ENCODE data around the gene CKLF. TPM values are rescaled to one million over a fixed set of nuclear protein-coding genes. Genes with fewer than 3 reads are reported as not detected.
A peak's percentile ranks its signal among the peaks of the same experiment; 100 is the strongest.
"Not testable (repeated sequence)": the region's sequence is repeated elsewhere in the genome, so short reads cannot be mapped to it uniquely, and the experiment has no call there.

CKLF gene
- total RNA-seq, 1 experiment from 2014 or later: 180 TPM

DNA sequence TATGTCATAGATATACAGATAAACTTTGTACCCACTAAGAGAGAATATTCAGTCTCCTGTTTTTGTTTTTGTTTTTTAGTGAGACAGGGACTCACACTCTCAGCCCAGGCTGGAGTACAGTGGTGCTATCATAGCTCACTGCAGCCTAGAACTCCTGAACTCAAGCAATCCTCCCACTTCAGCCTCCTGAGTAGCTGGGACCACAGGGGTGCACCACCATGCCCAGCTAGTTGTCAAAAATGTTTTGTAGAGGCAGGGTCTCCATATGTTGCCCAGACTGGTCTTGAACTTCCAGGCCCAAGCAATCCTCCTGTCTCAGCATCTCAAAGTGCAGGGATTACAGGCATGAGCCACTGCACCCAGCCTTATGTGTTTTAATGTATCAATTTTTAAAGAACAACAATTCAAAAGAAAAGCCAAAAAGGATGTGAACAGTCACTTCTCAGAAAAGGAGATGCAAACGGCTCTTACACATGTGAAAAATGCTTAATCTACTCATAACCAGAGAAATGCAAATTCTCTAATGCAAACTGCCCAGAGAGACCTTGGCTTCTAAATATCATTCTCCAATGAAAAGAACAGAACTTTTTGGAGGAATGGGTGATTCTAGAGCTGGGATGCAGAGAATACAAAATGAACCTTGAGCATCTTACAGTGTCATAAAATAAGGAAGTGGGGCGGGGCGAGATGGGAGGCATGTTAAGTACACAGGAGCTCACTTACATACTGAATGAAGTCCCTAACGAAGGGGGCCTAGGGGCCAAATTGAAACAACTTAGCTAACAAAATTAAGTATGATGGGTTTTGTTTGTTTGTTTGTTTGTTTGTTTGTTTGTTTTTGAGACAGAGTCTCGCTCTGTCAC, 44.8 kb downstream of the CKLF start:
- no peak for DNase-seq (ENCODE audit: low spot score)

DNA sequence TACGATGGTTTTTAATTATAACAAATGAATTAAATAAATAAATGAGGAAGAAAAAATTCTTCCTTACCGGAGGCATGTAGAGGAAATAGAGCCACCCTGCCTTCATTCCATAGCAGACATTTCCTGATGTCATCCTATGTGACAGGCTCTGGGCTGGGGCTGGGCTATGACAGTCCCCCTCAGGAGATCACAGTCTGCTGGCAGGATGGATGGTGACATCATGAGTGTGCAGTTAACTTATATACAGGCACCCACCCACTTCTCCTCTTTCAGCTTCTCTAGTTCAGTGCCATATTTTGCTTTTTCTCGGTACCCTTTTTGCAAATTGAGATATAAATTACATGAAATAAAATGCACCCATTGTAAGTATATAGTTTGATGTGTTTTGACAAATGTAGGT, 45.7 kb downstream of the CKLF start:
- no peak for DNase-seq (ENCODE audit: low spot score)

DNA sequence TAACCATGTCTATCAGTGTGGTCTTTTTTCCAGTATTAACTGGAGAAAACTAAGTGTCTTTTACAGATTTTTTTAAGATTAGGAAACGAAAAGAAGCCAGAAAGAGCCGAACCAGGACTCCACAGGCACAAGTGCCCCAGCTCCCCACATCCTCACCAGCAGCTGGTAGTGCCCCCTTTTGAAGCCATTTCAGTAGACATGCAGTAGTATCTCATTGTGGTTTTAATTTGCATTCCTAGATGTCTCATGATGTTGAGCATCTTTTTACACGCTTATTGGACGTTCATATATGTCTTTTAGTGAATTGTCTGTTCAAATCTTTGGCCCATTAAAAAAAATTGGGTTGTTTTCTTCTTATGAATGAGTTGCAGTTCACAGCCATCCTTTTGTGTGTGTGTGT, 47.4 kb downstream of the CKLF start:
- DNase-seq (ENCODE audit: low spot score): no peak

DNA sequence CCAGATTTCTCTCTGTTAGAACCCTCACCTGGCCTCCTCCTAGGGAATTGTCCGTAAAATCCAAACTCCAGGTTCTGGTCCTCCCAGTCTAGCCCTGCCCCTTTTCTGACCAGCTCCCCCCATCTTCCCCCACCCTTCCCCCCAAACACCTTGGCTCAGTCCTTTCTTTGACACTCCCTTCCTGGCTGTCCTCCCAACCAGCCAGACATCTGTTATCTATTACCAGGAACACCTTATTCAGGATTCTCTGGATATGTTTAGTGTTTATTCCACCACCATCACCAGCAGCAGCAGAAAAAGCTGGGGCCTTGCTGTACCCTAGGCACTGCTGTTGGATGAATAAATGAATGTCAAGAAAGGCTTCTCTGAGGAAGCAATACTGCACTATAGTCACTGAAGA, 48.1 kb downstream of the CKLF start:
- no peak for DNase-seq (ENCODE audit: low spot score)

DNA sequence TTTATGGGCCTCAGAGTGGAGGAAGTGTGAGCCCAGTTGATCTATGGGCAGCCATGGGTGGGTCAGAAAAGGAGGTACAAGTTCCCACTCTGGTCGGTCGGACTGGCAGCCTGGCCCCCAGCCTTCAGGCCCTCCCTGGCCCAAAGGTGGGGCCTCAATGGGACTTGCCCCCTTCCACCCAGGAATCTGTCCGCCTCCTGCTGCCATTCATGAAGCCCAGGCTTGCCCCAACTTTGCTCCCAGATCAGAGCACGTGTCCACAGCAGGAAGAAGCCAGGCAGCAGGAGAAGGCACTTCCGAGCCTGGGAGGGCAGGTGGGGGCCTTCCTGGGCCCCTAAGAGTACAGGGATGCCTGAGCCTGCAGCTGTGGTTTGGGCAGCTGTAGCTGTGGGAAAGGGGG, 49.1 kb downstream of the CKLF start:
- no peak for DNase-seq (ENCODE audit: low spot score)

GRCh38 chr16:66603537-66604375, 51.4 kb downstream of the CKLF start:
- peak; percentile 52 for DNase-seq (ENCODE audit: low spot score)

DNA sequence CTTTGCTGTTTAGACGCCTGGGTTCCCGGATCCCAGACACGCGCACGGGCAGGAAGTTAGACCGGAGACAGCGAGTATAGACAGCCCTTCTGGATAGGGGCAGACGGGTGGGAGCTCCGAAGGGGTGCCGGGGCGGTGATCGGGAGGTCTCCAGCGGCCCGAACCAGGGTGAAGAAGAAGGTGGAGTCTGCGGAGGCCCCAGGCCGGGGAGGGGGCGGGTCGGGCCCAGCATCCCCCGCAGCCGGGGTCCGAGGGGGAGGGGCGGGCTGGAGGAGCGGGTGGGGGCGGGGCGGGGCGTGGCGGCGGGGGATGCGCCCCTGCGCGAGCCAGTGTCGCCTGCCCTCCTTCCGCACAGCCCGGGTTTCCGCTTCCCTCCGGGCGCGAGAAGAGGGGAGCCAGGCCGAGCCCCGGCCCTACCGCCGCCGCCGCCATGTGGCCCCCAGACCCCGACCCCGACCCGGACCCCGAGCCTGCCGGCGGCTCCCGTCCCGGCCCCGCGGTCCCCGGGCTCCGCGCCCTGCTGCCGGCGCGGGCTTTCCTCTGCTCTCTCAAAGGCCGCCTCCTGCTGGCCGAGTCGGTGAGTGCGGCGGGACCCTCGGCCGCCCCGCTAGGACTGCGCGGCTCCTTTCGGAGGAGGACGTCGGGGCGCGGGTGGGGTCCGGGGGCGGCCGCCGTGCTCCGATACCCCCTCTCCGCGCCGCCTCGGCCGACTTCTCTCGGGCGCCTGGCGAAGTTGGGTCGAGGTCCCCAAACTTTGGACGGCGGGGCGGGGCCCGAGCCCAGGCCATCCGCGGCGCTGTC, 52.2 kb downstream of the CKLF start, which contains the start of gene CMTM3:
Gene CMTM3 (plus strand): TSS at position 329 of the 801 bp plus-strand sequence. CDS start 102 bp downstream, at position 431.
- no peak for DNase-seq (ENCODE audit: low spot score)

GRCh38 chr16:66605177-66605978, 53.0 kb downstream of the CKLF start:
- peak; percentile 51 for DNase-seq (ENCODE audit: low spot score)

DNA sequence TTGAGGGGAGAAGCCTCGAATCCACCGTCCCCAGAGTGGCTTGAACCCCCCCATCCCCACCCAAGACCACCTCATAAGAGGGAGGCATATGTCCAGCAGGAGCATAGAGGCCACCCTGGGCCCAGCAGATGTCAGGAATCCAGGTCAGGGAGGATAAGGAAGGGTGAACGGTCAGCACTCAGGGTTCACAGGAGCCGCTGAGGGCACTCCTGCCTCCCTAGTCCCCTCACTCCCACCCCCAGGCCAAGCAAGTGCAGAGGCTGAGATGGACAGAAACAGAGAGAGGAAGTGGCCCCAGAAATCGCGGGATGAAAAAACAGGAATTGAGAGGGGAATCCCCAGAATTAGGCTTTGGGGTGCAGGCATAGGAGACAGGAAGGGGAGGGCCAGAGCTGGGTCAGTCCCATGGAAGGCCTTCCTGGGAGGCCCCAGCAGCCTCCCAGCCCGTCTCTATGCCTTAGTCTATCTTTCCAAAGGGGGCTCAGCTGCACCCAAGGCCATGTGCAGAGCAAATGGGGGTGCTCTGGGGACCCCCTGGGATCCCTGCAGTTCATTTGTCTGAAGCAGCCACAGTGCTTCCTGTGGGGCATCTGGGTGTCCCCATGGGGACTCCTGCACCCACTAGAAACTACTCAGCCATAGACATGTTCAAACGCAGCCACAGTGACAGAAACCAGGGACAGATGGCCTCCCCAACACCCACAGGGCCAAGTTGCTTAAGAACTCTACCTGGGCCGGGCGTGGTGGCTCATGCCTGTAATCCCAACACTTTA, 53.8 kb downstream of the CKLF start:
- peak; percentile 49 for DNase-seq (ENCODE audit: low spot score)

- peak; percentile 90 for DNase-seq (ENCODE audit: low spot score)
Observed at GRCh38 chr16:66608241-66609138, 56.1 kb downstream of the CKLF start.

- DNase-seq (ENCODE audit: low spot score): no peak
Observed at GRCh38 chr16:66609139-66609510, 56.7 kb downstream of the CKLF start.

- no peak for DNase-seq (ENCODE audit: low spot score)
Observed at GRCh38 chr16:66610111-66610820, 57.9 kb downstream of the CKLF start.

- not testable (repeated sequence) for DNase-seq (ENCODE audit: low spot score)
Observed at GRCh38 chr16:66611911-66612310, 59.5 kb downstream of the CKLF start.

- DNase-seq (ENCODE audit: low spot score): no peak
Observed at GRCh38 chr16:66612422-66612821, 60.0 kb downstream of the CKLF start.

GRCh38 chr16:66614161-66614802, 61.9 kb downstream of the CKLF start:
- no peak for DNase-seq (ENCODE audit: low spot score)
